DND-41 (cell line): ENCODE data around the gene KLHL17.
A peak's percentile ranks its signal among the peaks of the same experiment; 100 is the strongest.

Experiments used
- ATAC-seq: fragments of 200-7000 bp; cut with Tn5 transposase; 3 replicates; pipeline ENCODE4 v1.9.1; 2021; ENCODE audit warnings: low read depth; ENCODE audit not compliant: insufficient read depth
- DNase-seq: peaks from one replicate; pipeline ENCODE4 v3.0.0-alpha.2; 2020
- H2AFZ ChIP-seq: 2 replicates; pipeline ENCODE4 v1.6.0; 2012; ENCODE audit warnings: low read depth, low read length
- H3K27ac ChIP-seq: 2 replicates; pipeline ENCODE4 v1.5.1; 2012; ENCODE audit warnings: low read length, inconsistent platforms
- H3K27me3 ChIP-seq: fragments of 200-600 bp; sonication (generic); 2 replicates; pipeline ENCODE4 v1.6.0; 2012; ENCODE audit warnings: low read length, mild to moderate bottlenecking, inconsistent platforms; ENCODE audit not compliant: insufficient read depth, poor library complexity
- H3K36me3 ChIP-seq: 2 replicates; pipeline ENCODE4 v1.5.1; 2012; ENCODE audit warnings: low read length, inconsistent platforms; ENCODE audit not compliant: insufficient read depth
- H3K4me1 ChIP-seq: 2 replicates; pipeline ENCODE4 v1.5.1; 2012; ENCODE audit warnings: mild to moderate bottlenecking, low read length; ENCODE audit not compliant: insufficient read depth
- H3K4me2 ChIP-seq: 2 replicates; pipeline ENCODE4 v1.6.0; 2012; ENCODE audit warnings: mild to moderate bottlenecking, moderate library complexity, low read length, inconsistent platforms; ENCODE audit not compliant: insufficient read depth
- H3K4me3 ChIP-seq, 2 experiments: fragments of 200-600 bp in 1 of 2; shearing (Covaris generic) in 1 of 2; 2 replicates each; pipeline ENCODE4 v1.5.1; 2012 to 2016; ENCODE audit warnings: inconsistent platforms in 2 of 2, low read length in 2 of 2, mild to moderate bottlenecking in 2 of 2, low read depth in 1 of 2, moderate library complexity in 1 of 2
- H3K79me2 ChIP-seq: 2 replicates; pipeline ENCODE4 v1.6.0; 2012; ENCODE audit warnings: low read length, inconsistent platforms; ENCODE audit not compliant: insufficient read depth
- H3K9ac ChIP-seq: 2 replicates; pipeline ENCODE4 v1.6.0; 2012; ENCODE audit warnings: low read depth, mild to moderate bottlenecking, inconsistent platforms, low read length, moderate library complexity
- H3K9me3 ChIP-seq: 2 replicates; pipeline ENCODE4 v1.5.1; 2012; ENCODE audit warnings: low read length, moderate library complexity, mild to moderate bottlenecking, inconsistent platforms; ENCODE audit not compliant: insufficient read depth, severe bottlenecking
- H4K20me1 ChIP-seq: 2 replicates; pipeline ENCODE4 v1.6.0; 2012; ENCODE audit warnings: low read length; ENCODE audit not compliant: insufficient read depth
- EZH2 ChIP-seq: IDR thresholded peaks from 3 replicates; pipeline ENCODE4 v1.6.1; 2012; ENCODE audit warnings: borderline replicate concordance, low read depth, mild to moderate bottlenecking, moderate library complexity, low read length, inconsistent platforms; ENCODE audit not compliant: severe bottlenecking
- TF ChIP-seq, protein P1 (sequence below): IDR thresholded peaks from 2 replicates; pipeline ENCODE4 v1.5.1; 2012; ENCODE audit warnings: borderline replicate concordance, low read length, moderate library complexity, mild to moderate bottlenecking; ENCODE audit not compliant: poor library complexity, severe bottlenecking; ENCODE audit errors: extremely low read depth

The KLHL17 gene

DNA sequence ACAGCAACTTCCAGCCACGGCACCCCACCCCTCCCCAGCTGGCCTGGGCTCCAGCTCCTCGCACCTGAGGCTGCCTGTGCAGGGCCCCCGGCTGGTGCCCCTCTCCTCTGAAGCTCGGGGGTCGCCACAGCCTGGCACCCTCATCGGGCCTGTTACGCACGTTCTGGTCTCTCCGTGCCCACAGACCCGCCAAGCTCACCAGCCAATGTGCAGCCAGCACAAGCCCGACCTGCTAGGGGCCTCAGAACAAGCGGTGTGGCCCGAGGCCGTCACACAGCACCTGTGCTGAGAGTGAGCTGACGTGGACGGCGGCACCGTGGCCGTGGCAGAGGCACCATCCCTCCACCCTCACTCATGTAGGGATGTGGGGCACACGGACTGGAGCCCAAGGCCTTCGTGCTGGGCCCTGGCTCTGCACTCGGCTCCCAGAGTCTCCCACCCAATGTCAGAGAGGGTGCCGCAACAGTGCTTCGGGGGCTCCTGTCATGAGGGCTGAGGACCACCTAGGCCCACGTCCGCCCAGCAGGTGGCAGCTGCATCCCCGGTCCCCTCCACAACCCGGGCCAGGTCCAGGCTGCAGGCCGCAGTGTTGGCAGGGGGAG lies 41.0 kb upstream of the KLHL17 start:
- Histone ChIP-seq H3K36me3 (no peaks in the 10 kb centered on the region), H3K4me3 (no peak overlapping the region), H3K79me2 (no peaks in the 10 kb centered on the region), H3K9me3 (no peaks in the 10 kb centered on the region), H3K27ac (no peak overlapping the region), H3K27me3 (peaks cover 55% of the 10 kb centered on the region), H4K20me1 (peaks cover 58% of the 10 kb centered on the region), H3K9ac (no peak overlapping the region), H3K4me1 (peaks cover 28% of the 10 kb centered on the region), H2AFZ (no peak overlapping the region), H3K4me2 (no peak overlapping the region)
- TF ChIP-seq, protein P1, sequence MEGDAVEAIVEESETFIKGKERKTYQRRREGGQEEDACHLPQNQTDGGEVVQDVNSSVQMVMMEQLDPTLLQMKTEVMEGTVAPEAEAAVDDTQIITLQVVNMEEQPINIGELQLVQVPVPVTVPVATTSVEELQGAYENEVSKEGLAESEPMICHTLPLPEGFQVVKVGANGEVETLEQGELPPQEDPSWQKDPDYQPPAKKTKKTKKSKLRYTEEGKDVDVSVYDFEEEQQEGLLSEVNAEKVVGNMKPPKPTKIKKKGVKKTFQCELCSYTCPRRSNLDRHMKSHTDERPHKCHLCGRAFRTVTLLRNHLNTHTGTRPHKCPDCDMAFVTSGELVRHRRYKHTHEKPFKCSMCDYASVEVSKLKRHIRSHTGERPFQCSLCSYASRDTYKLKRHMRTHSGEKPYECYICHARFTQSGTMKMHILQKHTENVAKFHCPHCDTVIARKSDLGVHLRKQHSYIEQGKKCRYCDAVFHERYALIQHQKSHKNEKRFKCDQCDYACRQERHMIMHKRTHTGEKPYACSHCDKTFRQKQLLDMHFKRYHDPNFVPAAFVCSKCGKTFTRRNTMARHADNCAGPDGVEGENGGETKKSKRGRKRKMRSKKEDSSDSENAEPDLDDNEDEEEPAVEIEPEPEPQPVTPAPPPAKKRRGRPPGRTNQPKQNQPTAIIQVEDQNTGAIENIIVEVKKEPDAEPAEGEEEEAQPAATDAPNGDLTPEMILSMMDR, result peak; percentile 18
- TF ChIP-seq EZH2, result no peak
- ATAC-seq (no peak), DNase-seq (no peak)

DNA sequence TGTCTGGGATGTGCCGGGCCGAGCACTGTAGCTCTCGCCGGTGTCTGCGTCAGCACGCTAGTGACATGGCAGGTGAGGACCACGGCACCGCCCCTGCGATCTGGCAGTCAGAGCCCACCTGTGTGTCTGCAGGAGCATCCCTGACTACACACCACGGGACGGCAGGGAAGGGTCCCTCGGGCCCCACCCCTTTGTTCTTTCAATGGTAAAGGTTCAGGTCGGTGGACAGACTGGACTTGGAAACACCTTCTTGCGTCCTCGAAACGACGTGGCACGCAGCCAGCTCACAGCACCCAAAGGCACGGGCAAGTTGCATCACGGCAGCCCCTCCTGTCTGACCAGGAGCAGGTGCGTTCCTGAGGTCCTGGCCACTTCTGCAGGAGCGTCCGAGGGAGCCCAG lies 40.4 kb upstream of the KLHL17 start:
- Histone ChIP-seq H3K9me3 (no peaks in the 10 kb centered on the region), H3K4me3 (no peak overlapping the region), H3K36me3 (no peaks in the 10 kb centered on the region), H3K4me2 (no peak overlapping the region), H2AFZ (no peak overlapping the region), H3K27me3 (peaks cover 62% of the 10 kb centered on the region), H3K27ac (no peak overlapping the region), H3K79me2 (no peaks in the 10 kb centered on the region), H4K20me1 (peaks cover 63% of the 10 kb centered on the region), H3K9ac (no peak overlapping the region), H3K4me1 (peaks cover 35% of the 10 kb centered on the region)
- ATAC-seq, result no peak
- no peak for DNase-seq
- TF ChIP-seq, protein P1, result no peak
- TF ChIP-seq EZH2, result no peak

DNA sequence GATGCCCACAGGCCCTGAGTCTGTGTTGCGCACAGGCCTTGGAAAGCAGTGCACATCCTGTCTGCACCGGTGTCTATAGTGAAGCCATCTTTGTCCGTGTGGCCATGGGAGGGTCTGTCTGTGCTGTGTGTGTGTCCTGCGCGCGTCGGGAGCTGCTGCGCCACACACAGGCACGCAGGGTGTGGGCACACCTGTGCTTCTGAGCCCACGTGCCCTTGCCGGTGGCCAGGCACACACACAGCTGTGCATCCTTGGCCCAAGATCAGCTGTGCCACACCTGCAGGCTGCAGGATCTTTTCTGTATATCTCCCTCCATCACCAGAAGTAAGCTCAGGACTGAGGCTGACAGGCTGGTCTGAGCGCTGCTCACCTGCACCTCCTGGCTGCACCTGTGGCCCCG lies 39.9 kb upstream of the KLHL17 start:
- H3K36me3 ChIP-seq, result no peaks in the 10 kb centered on the region
- H2AFZ ChIP-seq, result no peak overlapping the region
- TF ChIP-seq, protein P1, result no peak
- TF ChIP-seq EZH2, result no peak
- 0 out of 3 replicates have a peak, but pooled peaks have one; percentile 5 for ATAC-seq
- H3K27ac ChIP-seq, result no peak overlapping the region
- H3K4me1 ChIP-seq, result peaks cover 35% of the 10 kb centered on the region
- no peak overlapping the region for H3K9ac ChIP-seq
- H4K20me1 ChIP-seq, result peaks cover 67% of the 10 kb centered on the region
- H3K27me3 ChIP-seq, result peaks cover 66% of the 10 kb centered on the region
- H3K4me2 ChIP-seq, result peak overlapping the region; percentile 47
- no peaks in the 10 kb centered on the region for H3K9me3 ChIP-seq
- DNase-seq, result no peak
- H3K79me2 ChIP-seq, result no peaks in the 10 kb centered on the region
- H3K4me3 ChIP-seq, result no peak overlapping the region
